Panc1 (cell line): Measurements from ENCODE around the gene WDFY2. TPM values are rescaled to one million over a fixed set of nuclear protein-coding genes. Genes with fewer than 3 reads are reported as not detected.

Experiments
- ATAC-seq: fragments of 200-7000 bp; cut with Tn5 transposase; 2 replicates; pipeline ENCODE4 v1.9.1; 2020; ENCODE audit warnings: mild to moderate bottlenecking, moderate library complexity
- BruUV-seq: library from RNA; stranded (reverse); fragments of 400-500 nt; replicated peaks from 2 replicates; lab custom pipeline; 2021; lab: Mats Ljungman, UMichigan
- CTCF ChIA-PET: fragments of 300-600 bp; sonication (Branson Sonifier 250); formaldehyde crosslinking; loops from one replicate; lab custom pipeline; 2022; ENCODE audit warnings: antibody characterized with exemption; lab: Charles Lee
- POLR2A ChIA-PET: fragments of 300-600 bp; sonication (Branson Sonifier 250); formaldehyde crosslinking; loops from one replicate; lab custom pipeline; 2022; ENCODE audit warnings: antibody characterized with exemption; lab: Charles Lee
- DNase-seq: peaks from one replicate; pipeline ENCODE4 v3.0.0-alpha.2; 2010; ENCODE audit warnings: low read depth, low spot score
- H3K27ac ChIP-seq: 2 replicates; pipeline ENCODE4 v1.5.1; 2011; ENCODE audit warnings: mild to moderate bottlenecking, low read length, inconsistent platforms
- H3K27me3 ChIP-seq: fragments of 200-500 bp; sonication (Bioruptor generic); 2 replicates; pipeline ENCODE4 v1.6.0; 2014; ENCODE audit warnings: low read length, inconsistent platforms; ENCODE audit not compliant: control insufficient read depth, insufficient read depth
- H3K36me3 ChIP-seq: fragments of 200-500 bp; sonication (Bioruptor generic); 2 replicates; pipeline ENCODE4 v1.5.1; 2014; ENCODE audit warnings: inconsistent platforms, mild to moderate bottlenecking, low read length, moderate library complexity; ENCODE audit not compliant: control insufficient read depth, insufficient read depth
- H3K4me1 ChIP-seq: 2 replicates; pipeline ENCODE4 v1.5.1; 2011; ENCODE audit warnings: inconsistent platforms, mild to moderate bottlenecking, low read length, moderate library complexity; ENCODE audit not compliant: control insufficient read depth, insufficient read depth
- H3K4me3 ChIP-seq, 2 experiments: 2 replicates each; pipeline ENCODE4 v1.5.1; 2011 to 2012; ENCODE audit warnings: low read depth in 2 of 2, low read length in 2 of 2, mild to moderate bottlenecking in 2 of 2, inconsistent platforms in 1 of 2, moderate library complexity in 1 of 2
- H3K9me3 ChIP-seq: fragments of 200-500 bp; sonication (Bioruptor generic); 2 replicates; pipeline ENCODE4 v1.5.1; 2014; ENCODE audit warnings: low read depth, mild to moderate bottlenecking, inconsistent platforms, low read length, moderate library complexity; ENCODE audit not compliant: control insufficient read depth, insufficient read depth
- CTCF ChIP-seq: fragments of 450-650 bp; IDR thresholded peaks from 2 replicates; pipeline ENCODE4 v1.5.1; 2017; ENCODE audit warnings: mild to moderate bottlenecking
- POLR2AphosphoS5 ChIP-seq: IDR thresholded peaks from 2 replicates; pipeline ENCODE4 v1.6.1; 2012; ENCODE audit warnings: mild to moderate bottlenecking, low read depth, low read length, moderate library complexity
- REST ChIP-seq, 2 experiments: IDR thresholded peaks; 2 replicates each; pipeline ENCODE4 v1.6.1; 2011 to 2012; ENCODE audit warnings: low read depth in 2 of 2, control low read depth in 1 of 2, low read length in 1 of 2, mild to moderate bottlenecking in 1 of 2, moderate library complexity in 1 of 2; ENCODE audit not compliant: insufficient read depth in 1 of 2
- SIN3A ChIP-seq: IDR thresholded peaks from 2 replicates; pipeline ENCODE4 v1.6.1; 2012; ENCODE audit warnings: low read depth, mild to moderate bottlenecking, low read length, moderate library complexity, borderline replicate concordance; ENCODE audit not compliant: insufficient read depth
- TCF7L2 ChIP-seq: IDR thresholded peaks from 2 replicates; pipeline ENCODE4 v1.6.1; 2011; ENCODE audit warnings: mild to moderate bottlenecking, low read depth, low read length, inconsistent platforms
- in situ Hi-C: cut with HindIII; loops from 2 replicates; pipeline ENCODE4 v1.10.0; 2016; ENCODE audit warnings: low sequenced_read_pairs, low pct_unique_long_range_greater_than_20kb
- intact Hi-C: fragments of 100-400 bp; cut with micrococcal nuclease; formaldehyde crosslinking; loops from one replicate; pipeline ENCODE4 v1.10.0; 2022; ENCODE audit not compliant: unreplicated experiment
- total RNA-seq: library from RNA; stranded (reverse); gene quantifications from one replicate; pipeline ENCODE4 v1.2.1, GENCODE V29; 2021; ENCODE audit not compliant: unreplicated experiment

The WDFY2 gene
- total RNA-seq, 1 experiment from 2014 or later, result 7.8 TPM

DNA sequence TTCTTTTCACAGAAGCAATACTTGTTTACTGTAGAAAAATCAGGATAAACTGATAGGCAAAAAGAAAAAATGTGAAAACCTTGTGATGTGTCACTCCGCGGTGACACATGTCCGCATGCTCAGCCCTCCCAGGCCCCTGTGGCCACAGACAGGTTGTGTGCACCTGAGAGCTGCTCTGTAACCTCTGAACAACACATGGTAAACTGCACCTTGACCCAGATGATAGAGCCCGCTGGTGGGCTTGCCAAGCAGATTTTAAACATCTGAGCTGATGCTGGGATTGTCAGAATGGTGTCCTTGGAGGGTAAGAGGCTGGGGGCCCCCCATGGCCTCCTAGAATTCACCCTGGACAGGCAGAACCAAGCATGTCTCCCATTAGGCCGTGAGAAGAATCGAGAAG, 185.9 kb downstream of the WDFY2 start:
- ATAC-seq (no peak), DNase-seq (no peak)
- Histone ChIP-seq H3K4me1 (no peaks in the 10 kb centered on the region), H3K9me3 (no peaks in the 10 kb centered on the region), H3K4me3 (no peak overlapping the region), H3K27ac (no peak overlapping the region), H3K36me3 (no peaks in the 10 kb centered on the region), H3K27me3 (no peaks in the 10 kb centered on the region)
- BruUV-seq, result no TSS peak
- in situ Hi-C loops (no loop called here), intact Hi-C loops (no loop called here)
- ChIA-PET CTCF (no interaction called here), POLR2A (no interaction called here)
- TF ChIP-seq CTCF (no peak), POLR2AphosphoS5 (no peak), REST (IDR thresholded peaks at IDR 0.05; ENCODE audit: insufficient read depth in 1 of 2, low read depth in 2 of 2, low read length in 1 of 2) (no peak), TCF7L2 (no peak), SIN3A (no peak)

DNA sequence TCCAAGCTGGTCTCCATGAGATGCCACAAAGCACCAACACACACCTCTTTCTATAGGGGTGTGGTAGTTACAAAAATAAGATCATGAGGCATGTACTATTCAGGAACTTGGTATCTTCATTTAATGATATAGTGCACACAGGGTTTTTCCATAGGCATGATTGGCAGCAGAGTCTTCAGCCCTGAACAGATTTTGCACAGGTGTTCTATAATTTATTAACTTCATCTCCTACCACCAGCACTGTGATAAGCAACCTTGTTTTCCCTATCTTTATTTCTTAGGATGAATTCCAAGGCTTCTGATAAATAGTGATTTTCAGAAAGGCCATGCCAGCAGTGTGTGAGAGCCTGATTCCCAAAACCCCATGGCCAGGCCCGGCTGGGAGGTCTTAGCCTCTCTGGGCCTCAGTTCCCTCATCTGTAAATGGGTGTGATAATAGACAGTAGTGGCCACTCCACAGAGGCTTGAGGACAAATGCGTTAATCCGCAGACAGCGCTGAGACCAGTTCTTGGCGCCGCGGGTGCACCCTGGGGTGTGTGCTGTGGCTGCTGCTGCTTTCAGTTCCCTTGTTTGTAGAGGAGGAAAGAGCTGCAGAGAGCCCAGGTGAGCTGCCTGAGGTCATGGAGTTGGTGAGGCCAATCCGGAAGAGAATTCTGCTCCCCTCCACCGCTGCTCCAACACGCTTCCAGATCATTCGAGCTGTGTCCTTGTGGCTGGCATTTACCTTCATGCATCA, 186.6 kb downstream of the WDFY2 start:
- DNase-seq (no peak), ATAC-seq (no peak)
- in situ Hi-C loops, result no loop called here
- BruUV-seq, result no TSS peak
- TF ChIP-seq CTCF (no peak), SIN3A (no peak), REST (IDR thresholded peaks at IDR 0.05; ENCODE audit: insufficient read depth in 1 of 2, low read depth in 2 of 2, low read length in 1 of 2) (no peak), TCF7L2 (no peak), POLR2AphosphoS5 (no peak)
- H3K9me3 ChIP-seq, result no peaks in the 10 kb centered on the region
- intact Hi-C loops, result no loop called here
- no peak overlapping the region for H3K27ac ChIP-seq
- H3K4me1 ChIP-seq, result no peaks in the 10 kb centered on the region
- H3K36me3 ChIP-seq, result no peaks in the 10 kb centered on the region
- ChIA-PET POLR2A (no interaction called here), CTCF (no interaction called here)
- no peaks in the 10 kb centered on the region for H3K27me3 ChIP-seq
- H3K4me3 ChIP-seq, result no peak overlapping the region
